Superior temporal gyrus (tissue), 1 donor: ENCODE data around the gene MAPK8.
"Not testable (repeated sequence)": the region's sequence is repeated elsewhere in the genome, so short reads cannot be mapped to it uniquely, and the experiment has no call there.

Experiments
- DNase-seq: peaks from one replicate; pipeline ENCODE4 v3.0.0-alpha.2; 2016; ENCODE audit errors: extremely low spot score

The MAPK8 gene

DNA sequence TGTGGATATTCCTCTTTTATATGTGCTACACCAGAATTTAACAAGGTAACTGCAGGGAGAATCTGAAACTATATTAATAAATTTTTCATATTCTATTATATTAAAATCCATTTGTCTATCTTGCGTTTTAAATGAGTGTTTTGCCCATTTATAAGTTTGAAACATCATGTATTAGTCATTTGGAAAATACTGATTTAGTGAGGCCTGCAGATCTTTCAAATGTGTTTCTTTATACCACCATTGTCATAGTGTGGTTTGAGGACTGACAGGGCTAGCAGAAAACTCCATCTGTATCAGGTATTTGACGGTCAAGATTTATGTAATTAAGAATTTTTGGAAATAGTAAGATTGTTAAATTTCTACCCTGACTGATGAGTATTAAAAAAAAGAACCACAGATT lies 29.3 kb downstream of the MAPK8 start:
- DNase-seq = no peak

DNA sequence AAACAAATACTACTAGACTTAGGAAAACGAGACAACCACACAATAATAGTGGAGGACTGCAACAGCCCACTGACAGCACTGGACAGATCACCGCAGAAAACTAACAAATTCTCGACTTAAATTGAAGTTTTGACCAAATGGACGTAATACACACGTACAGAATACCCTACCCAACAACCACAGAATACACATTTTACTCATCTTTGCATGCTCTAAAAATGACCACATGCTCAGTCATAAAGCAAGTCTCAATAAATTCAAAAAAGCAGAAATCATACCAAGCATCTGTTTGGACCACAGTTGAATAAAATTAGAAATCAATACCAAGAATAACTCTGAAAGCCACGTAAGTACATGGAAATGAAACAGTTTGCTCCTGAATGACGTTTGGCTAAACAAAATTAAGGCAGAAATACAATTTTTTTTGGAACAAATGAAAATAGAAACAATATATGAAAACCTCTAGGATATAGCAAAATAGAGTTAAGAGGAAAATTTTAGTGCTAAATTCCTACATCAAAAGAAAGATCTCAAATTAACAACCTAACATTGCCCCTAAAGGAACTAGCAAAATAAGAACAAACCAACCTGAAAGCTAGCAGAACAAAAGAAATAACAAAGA lies 30.6 kb downstream of the MAPK8 start:
- no peak for DNase-seq

GRCh38 chr10:48340734-48341133 lies 34.3 kb downstream of the MAPK8 start:
- DNase-seq = no peak

- DNase-seq = no peak
Observed at GRCh38 chr10:48343106-48343505, 36.6 kb downstream of the MAPK8 start.

GRCh38 chr10:48343921-48344598 lies 37.6 kb downstream of the MAPK8 start:
- DNase-seq = no peak

DNA sequence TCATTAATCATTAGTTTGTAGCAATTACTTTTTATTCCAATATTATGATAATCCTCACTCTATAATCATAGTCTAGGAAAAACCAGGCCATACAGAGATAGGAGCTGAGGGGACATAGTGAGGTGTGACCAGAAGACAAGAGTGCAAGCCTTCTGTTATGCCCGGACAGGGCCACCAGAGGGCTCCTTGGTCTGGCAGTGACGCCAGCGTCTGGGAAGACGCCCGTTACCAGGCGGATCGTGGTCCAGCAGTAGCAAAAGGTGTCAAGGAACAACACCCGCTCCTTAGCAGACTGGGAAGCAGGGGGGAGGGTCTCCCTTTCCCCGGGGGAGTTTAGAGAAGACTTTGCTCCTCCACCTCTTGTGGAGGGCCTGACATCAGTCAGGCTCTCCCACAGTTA lies 39.8 kb downstream of the MAPK8 start:
- DNase-seq = not testable (repeated sequence)

DNA sequence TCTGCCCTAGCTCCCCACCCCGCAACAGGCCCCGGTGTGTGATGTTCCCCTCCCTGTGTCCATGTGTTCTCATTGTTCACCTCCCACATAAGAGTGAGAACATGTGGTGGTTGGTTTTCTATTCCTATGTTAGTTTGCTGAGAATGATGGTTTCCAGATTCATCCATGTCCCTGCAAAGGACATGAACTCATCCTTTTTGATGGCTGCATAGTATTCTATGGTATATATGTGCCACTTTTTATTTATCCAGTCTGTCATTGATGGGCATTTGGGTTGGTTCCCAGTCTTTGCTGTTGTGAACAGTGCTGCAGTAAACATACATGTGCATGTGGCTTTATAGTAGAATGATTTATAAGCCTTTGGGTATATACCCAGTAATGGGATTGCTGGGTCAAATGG lies 41.1 kb downstream of the MAPK8 start:
- not testable (repeated sequence) for DNase-seq

DNA sequence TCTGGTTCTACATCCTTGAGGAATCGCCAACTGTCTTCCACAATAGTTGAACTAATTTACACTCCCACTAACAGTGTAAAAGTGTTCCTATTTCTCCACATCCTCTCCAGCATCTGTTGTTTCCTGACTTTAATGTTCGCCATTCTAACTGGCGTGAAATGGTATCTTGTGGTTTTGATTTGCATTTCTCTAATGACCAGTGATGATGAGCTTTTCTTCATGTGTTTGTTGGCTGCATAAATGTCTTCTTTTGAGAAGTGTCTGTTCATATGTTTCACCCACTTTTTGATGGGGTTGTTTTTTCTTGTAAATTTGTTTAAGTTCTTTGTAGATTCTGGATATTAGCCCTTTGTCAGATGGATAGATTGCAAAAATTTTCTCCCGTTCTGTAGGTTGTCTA lies 41.5 kb downstream of the MAPK8 start:
- DNase-seq = not testable (repeated sequence)

DNA sequence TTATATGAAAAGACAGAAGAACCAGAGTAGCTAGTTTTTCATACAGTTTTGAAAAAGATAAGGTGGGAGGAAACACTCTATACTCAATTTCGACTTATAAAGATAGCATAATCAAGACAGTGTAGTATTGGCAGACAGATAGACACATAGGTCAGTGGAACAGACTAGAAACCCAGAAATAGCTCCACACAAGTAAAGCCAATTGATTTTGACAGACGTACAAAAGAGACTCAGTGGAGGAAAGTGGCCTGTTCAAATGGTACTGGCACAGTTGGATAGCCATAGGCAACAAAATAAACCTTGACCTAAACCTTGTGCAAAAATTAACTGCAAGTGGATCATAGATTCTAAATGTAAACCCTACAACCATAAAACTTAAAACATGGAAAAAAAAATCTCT lies 46.8 kb downstream of the MAPK8 start:
- no peak for DNase-seq

DNA sequence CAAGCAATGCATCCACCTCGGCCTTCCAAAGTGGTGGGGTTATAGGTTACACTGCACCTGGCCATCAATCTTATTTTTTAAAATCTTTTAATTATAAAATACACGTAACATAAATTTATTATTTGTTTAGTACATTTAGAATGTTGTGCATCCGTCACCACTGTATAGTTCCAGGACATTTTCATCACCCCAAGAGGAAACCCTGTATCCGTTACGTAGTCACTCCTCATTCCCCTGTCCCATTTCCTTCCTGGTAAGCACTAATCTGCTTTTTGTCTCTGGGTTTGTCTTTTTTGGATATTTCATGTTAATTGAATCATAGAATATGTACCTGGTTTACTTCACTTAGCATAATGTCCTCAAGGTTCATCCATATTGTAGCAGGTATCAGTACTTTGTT lies 51.2 kb downstream of the MAPK8 start:
- DNase-seq = no peak

DNA sequence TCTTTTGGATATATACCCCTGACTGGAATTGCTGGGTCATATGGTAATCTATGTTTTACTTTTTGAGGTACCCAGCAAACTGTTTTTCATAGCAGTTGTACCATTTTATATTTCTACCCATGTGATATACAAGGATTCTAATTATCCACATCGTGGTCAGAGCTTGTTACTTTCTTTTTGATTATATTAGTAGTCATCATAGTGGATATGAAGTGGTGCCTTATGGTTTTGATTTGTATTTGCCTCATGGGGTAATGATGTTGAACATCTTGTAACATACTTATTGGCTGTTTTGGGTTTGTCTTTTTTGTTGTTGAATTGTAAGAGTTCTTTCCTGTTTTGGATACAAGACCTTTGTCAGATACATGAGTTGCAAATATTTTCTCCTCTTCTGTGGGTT lies 51.7 kb downstream of the MAPK8 start:
- no peak for DNase-seq

- DNase-seq = no peak
Observed at GRCh38 chr10:48358838-48359237, 52.4 kb downstream of the MAPK8 start.

- DNase-seq = no peak
Observed at GRCh38 chr10:48361176-48361575, 54.7 kb downstream of the MAPK8 start.

- peak; percentile 92 for DNase-seq
Observed at GRCh38 chr10:48363617-48364355, 57.3 kb downstream of the MAPK8 start.

DNA sequence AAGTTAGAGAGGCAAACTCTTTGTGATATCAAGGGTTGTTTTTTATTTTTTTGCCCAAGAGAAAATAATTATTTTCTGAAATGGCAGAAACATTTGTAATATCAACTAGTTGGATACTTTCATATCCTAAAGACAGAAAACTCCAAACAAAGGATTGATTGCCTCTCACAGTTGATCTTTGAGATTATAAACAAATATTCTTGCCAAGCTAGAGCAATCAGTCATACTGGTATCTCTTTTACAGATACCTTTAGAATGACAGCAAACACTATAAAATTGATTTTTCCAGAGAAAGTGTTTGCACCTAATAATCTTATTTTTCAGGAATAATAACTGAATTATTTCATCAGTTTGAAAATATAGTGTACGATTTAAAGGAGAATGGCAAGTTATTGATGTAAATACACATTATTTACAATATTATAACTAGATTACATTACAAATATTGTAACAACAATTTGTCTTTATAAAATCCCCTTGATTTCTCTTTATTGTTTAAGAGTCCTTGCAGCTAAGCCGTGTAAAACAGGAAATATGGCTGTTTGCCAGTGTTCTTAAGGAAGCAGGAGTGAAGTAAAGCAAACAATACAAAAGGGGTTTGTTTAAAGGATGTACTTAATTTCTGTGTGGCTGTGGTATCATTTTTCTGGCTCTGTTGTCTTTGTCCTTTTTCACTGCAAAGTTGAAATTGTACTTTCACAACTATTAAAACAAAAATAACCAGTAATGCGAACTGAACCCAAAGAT lies 58.4 kb downstream of the MAPK8 start:
- DNase-seq = peak; percentile 40

DNA sequence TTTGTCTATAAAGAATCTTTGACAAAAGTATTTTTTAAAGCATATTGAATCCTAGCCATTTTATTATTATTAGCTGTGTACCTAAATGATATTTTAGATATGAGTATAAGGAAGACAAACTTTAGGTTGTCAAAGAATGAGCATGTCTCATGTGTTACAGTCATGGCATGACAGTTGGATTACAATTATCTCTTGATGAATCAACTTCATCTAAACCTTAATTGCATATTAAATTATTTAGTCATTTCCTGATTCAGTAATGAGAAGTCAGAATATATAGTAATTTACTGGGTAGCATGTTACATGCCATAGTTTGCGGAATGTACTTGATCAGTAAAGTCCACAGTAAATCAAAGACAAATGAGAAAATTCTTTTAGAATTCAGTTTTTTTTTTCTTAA lies 59.2 kb downstream of the MAPK8 start:
- DNase-seq = no peak

DNA sequence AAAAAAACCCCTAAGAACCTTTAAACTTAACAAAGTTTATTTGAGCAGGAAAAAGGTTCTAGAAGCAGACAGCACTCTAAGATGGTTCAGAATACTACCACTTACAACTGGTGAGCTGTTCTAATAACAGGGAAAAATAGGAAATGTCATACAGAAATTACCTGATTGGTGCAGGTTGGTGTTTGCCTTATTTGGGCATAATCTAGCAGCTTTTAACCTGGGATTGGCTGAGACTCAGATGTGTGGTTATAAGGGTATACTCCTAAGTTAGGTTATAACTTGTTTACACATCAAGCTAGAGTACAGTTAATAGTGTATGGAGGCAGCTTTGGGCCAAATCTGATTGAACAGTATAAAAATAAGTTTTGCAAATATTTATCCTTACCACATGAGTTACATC lies 59.8 kb downstream of the MAPK8 start:
- DNase-seq = no peak

GRCh38 chr10:48369501-48369900 lies 63.0 kb downstream of the MAPK8 start:
- DNase-seq = no peak

DNA sequence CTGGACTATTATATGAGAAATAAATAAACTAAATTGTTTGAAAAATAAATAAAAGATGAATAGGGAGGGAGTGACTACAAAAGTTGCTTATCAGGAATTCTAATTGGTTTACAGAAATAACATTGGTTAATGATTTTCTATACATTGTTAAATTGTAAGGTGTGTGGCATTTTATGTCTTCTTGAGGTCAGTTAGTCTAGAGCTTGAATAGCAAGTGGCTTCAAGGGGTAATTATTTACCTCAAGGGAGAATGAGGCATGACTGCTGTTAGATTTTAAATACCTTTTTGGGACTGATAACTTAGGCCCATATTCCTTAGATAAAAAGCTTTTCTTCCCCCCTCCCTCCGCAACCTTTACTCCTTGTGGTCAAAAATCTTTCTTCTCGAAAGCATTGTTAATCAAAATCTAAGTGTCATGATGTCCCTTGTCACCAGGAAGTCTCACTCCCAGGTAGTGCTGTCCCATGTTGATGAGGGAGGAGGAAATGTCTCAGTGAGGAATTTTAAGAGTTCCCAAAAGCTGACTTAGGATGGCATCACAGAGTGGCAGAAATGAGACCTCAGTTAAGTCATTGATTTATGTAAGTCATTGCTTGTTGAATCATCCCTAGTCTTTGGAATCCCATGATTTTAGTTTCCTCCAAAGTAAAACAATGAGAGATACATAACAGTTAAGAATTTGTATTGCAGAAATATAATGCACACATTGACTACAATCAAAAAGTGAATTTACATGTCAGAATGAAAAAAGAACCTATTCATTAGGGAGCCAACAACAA lies 71.5 kb downstream of the MAPK8 start:
- no peak for DNase-seq

DNA sequence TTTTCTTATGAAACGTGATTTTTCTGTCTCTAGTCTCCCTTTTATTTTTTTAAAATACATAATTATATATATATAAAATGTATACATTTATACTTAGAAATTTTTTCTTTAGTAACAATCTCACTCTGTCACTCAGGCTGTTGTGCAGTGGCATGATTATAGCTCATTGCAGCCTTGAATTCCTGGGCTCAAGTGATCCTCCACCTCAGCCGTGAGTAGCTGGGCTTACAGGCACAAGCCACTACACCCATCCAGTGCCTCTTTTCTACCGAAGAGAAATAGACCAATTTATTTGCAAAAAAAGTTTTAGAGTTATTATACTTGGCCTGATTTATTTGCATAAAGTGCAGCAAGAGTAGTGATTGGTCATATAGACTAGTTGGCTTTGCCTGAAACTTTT lies 72.2 kb downstream of the MAPK8 start:
- no peak for DNase-seq

- DNase-seq = no peak
Observed at GRCh38 chr10:48381971-48382370, 75.5 kb downstream of the MAPK8 start.

DNA sequence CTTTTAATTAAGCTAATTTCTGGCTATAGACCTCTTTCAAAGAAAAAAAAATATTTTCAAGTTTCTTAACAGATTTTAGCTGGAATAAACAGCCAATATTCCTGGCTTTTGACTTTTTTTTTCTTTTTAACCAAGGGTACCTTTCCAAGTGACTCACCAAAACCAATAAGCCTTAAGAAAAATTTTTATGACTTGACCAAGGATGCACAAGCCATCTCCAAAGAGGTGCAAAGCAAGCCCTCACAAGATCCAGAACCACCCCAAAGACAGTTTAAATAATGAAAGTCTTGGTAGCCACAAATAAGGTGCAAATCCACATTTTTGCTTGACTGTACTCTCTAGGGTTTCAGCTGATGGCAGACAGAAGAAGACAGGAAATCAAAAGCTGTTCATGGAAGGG lies 76.5 kb downstream of the MAPK8 start:
- no peak for DNase-seq
